GM18873 (cell line): ENCODE measurements around the gene CCNDBP1.
"Not testable (repeated sequence)": the region's sequence is repeated elsewhere in the genome, so short reads cannot be mapped to it uniquely, and the experiment has no call there.

ENCODE experiments used
- ATAC-seq: cut with Tn5 transposase; IDR thresholded peaks from one replicate; pipeline ENCODE4 v1.9.1; 2021; ENCODE audit warnings: mild to moderate bottlenecking, moderate library complexity, moderate number of reproducible peaks; ENCODE audit not compliant: unreplicated experiment, low FRiP score

Gene CCNDBP1, protein sequence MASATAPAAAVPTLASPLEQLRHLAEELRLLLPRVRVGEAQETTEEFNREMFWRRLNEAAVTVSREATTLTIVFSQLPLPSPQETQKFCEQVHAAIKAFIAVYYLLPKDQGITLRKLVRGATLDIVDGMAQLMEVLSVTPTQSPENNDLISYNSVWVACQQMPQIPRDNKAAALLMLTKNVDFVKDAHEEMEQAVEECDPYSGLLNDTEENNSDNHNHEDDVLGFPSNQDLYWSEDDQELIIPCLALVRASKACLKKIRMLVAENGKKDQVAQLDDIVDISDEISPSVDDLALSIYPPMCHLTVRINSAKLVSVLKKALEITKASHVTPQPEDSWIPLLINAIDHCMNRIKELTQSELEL

DNA sequence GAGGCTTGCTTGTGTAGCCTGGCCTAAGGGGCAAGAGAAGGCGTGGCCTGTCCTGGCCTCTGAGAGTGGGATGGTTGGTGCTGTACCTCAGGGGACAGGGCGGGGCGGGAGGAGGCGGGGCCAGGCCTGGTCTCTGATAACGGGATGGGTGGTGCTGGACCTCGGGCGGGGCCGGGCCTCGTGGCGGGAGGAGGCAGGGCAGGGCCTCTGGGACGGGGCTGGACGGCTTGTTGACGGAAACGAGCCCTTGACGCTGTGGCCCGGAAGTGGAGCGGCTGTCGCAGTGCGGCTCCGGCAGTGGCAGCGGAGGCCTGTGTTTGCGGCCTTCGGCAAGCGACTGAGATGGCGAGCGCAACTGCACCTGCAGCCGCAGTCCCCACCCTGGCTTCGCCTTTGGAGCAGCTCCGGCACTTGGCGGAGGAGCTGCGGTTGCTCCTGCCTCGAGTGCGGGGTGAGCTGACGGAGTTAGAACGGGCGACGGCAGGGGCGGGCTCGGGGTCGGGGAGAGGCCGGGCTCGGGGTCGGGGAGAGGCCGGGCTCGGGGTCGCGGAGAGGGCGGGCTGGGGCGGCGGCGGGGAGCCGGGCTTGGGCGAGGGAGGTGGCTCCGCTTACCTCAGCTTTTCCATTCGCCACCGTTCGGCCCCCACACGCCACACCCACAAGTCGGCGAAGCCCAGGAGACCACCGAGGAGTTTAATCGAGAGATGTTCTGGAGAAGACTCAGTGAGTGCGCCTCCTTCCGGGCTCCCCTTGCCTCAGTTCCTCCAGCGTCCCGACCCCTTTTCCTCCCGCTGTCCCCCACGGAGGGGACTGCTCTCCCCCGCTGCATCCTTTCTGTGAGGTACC, at the start of gene CCNDBP1:
Gene CCNDBP1 (plus strand): TSS at position 247 of the 846 bp plus-strand sequence. CDS start 96 bp downstream, at position 343.
- ATAC-seq = peak; percentile 78

DNA sequence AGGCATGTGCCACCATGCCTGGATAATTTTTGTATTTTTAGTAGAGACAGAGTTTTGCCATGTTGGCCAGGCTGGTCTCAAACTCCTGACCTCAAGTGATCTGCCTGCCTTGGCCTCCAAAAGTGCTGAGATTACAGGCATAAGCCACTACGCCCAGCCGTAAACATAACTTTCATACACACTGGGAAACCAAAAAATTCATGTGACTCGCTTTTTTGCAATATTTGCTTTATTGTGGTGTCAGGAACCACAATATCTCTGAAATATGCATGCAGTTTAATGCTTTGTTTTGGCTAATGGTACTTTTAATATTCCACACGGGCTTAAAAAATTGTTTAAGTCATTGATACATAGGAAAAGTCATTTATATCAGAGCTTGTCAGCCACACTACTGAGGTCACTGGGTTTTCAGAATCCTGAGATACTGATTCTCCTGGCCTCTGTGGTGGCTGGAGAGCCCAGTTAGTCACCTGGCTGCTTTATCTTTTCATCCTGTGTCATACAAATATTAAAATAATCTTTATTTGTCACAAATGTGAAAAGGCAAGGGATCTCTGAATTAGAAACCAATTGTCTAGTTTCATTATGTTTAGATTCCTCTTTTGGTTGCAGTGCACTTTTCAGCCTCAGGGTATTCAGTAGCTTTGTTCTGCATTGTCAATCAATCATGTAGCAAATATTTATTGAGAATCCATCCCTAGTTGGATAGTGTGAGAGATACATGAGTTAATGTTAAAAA, 41.8 kb upstream of the CCNDBP1 start:
- ATAC-seq = no peak

DNA sequence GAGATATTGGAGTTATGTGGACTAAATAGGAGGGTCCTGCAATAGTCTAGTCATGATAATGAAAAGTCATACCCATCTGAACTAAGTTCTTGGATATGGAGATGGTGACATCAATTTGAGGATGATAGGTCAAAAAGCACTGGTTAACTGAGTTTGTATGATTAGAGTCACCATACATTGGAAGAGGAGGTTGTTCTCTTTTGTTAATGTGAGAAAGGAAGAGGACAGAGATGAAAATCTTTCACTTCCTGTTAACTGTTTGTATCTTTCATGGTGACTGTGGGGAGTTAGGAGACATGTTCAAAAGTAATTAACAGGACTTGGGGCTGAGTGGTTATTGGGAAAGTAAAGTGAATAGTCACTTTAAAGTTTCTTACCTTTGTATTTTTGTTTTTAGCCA, 40.7 kb upstream of the CCNDBP1 start:
- no peak for ATAC-seq

DNA sequence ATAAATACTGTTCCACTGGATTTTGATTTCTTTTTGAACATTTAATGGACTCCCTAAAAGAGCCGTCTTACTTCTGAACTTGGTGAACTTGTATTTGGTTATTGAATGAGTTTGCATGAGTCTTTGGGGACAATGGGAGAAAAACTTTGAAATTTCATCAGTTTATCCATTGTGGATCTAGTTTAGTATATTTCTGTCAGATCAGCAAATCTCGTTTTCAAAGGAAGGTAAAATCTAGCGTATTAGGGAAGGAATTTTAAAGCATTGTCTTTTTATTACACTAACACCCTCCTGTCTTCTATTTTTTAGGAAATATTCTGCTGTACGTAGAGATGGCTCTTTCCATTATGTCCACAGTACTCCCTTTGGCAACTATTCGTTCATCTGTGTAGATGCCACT, 39.0 kb upstream of the CCNDBP1 start:
- no peak for ATAC-seq

DNA sequence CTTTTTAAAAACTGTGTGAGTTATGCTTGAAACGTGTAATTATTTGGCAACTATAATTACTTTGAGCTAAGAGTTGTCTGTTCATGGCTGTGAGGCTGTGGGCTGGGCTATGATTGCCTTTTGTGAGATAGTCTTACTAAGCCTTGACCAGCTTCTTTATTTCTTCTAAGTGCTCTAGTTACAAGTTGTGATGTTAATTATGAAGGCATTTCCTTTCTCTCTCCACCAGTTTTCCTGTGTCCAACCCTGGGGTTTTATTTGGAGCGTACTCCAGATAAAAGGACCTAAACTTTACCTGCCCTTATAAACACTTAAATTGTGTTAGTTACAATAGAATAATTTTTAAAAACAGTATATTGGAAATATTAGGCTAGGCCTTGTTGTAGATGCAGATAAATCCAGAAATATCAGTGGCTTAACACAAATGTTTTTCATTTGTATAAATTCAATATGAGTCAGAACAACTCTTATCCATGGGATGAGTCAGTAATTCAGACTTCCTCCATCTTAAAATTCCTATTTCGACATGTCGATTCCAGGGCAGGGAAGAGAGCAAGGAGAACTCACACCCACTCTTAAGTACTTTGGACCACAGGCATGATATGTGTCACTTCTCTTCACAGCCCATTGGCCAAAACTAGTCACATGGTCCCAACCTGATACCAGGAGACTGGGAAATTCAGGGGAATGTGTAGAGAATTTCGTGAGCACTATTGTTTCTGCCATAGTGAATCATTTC, 34.8 kb upstream of the CCNDBP1 start:
- no peak for ATAC-seq

DNA sequence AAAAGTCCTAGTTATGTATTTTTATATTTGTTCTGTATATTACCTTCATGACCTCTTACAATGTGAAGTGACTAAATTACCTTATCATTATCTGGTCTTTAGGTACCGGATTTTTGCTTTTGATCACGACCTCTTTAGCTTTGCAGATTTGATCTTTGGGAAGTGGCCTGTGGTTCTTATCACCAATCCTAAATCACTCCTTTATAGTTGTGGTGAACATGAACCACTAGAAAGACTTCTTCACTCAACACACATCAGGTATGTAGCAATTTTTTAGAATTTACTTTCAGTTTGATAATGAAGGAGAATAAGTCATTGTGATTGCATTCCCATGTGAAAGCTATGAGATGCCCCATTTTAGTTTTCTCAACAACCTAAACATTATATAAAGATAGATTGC, 33.5 kb upstream of the CCNDBP1 start:
- ATAC-seq = no peak

DNA sequence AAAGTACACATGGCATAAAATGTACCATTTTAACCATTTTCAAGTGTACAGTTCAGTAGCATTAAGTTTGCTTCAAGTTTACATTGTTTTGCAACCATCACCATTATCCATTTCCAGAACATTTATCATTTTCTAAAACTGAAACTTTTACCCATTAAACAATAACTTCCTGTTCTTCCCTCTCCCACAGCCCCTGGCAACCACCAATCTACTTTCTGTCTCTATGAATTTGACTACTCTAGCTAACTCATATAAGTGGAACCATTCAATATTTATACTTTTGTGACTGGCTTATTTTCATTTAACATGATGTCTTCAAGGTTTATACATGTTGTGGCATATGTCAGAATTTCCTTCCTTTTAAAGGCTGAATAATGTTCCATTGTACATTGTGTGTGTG, 31.9 kb upstream of the CCNDBP1 start:
- ATAC-seq = no peak

DNA sequence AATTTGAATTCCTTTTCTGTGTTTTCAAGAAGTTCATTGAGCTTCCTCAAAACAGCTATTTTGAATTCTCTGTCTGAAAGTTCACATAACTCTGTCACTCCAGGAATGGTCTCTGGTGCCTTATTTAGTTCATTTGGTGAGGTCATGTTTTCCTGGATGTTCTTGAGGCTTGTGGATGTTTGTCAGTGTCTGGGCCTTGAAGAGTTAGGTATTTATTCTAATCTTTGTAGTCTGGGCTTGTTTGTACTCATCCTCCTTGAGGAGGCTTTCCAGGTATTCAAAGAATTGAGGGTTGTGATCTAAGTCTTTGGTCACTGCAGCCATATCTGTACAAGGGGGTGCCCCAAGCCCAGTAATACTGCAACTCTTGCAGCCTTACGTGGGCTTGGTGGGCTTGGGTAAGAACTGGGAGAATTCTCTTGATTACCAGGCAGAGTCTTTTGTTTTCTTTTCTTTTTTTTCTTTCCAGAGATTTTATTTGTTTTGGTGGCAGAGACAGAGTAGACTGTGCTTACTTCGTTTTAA, 19.3 kb upstream of the CCNDBP1 start:
- ATAC-seq = no peak

DNA sequence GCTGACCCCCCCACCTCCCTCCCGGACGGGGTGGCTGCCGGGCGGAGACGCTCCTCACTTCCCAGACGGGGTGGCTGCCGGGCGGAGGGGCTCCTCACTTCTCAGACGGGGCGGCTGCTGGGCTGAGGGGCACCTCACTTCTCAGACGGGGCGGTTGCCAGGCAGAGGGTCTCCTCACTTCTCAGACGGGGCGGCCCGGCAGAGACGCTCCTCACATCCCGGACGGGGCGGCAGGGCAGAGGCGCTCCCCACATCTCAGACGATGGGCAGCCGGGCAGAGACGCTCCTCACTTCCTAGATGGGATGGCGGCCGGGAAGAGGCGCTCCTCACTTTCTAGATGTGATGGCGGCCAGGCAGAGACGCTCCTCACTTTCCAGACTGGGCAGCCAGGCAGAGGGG, 17.9 kb upstream of the CCNDBP1 start:
- ATAC-seq = not testable (repeated sequence)

DNA sequence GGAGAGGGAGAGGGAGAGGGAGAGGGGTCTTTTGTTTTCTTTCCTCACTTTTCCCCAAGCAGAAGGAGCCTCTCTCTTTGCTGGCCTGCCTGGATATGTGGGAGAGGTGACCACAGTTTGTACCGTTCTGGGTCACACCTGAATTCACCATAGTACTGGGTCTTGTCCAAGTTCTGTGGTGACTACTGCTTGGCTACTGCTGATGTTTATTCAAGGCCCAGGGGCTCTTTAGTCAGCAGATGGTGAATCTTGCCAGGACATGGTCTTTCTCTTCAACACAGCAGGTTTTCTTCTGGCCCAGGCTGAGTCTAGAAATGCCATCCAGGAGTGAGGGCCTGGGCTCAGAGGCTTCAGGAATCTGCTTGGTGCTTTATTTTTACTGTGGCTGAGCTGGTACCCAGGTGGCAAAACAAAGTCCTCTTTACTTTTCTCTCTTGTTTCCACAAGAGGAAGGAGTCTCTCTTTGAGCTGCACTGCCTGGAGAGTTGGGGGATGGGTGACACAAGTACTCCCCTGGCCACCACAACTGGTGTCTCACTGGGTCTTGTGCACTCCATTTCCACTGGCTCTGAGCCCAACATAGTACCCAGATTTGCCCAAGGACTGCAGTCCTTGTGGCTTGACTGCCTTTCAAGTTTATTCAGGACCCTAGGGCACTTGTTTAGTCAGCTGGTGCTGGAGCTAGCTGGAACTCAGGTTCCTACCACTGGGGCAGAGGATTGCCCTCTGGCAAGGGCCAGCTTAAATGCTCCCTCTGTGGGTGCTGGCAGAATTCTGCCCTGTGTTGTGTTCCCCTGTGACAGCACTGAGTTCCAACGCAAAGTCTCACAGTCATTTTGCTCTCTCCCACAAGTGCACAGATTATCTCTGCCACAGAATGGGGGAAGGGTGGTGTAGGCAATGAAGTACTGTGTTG, 16.8 kb upstream of the CCNDBP1 start:
- no peak for ATAC-seq

DNA sequence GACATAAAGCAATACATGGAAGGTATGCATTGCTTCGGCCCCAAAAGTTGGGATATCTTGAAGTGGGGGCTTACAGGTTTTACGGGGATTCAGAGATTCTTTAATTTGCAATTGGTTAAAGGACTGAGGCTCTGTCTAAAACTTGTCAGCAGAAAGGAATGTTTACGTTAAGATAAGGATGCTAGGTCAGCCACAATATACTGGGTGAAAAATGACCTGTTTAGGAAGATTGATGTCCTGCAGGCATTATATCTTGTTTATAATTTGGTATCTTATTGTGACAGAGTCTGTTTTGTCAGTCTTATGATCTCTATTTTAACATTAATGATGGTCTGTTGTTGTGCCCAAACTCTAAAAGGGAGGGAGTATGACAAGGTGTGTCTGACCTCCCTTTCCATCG, 15.3 kb upstream of the CCNDBP1 start:
- ATAC-seq = no peak

DNA sequence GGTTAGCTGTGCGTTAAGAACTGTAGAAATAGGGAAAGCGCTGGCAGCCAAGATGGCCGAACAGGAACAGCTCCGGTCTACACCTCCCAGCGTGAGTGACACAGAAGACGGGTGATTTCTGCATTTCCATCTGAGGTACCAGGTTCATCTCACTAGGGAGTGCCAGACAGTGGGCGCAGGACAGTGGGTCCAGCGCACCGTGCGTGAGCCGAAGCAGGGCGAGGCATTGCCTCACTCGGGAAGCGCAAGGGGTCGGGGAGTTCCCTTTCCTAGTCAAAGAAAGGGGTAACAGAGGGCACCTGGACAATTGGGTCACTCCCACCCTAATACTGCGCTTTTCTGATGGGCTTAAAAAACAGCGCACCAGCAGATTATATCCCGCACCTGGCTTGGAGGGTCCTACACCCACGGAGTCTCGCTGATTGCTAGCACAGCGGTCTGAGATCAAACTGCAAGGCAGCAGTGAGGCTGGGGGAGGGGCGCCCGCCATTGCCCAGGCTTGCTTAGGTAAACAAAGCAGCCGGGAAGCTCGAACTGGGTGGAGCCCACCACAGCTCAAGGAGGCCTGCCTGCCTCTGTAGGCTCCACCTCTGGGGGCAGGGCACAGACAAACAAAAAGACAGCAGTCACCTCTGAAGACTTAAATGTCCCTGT, 9.4 kb upstream of the CCNDBP1 start:
- not testable (repeated sequence) for ATAC-seq

DNA sequence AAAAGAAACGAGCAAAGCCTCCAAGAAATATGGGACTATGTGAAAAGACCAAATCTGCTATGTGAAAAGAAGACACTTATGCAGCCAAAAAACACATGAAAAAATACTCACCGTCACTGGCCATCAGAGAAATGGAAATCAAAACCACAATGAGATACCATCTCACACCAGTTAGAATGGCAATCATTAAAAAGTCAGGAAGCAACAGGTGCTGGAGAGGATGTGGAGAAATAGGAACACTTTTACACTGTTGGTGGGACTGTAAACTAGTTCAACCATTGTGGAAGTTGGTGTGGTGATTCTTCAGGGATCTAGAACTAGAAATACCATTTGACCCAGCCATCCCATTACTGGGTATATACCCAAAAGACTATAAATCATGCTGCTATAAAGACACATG, 8.1 kb upstream of the CCNDBP1 start:
- ATAC-seq = not testable (repeated sequence)

DNA sequence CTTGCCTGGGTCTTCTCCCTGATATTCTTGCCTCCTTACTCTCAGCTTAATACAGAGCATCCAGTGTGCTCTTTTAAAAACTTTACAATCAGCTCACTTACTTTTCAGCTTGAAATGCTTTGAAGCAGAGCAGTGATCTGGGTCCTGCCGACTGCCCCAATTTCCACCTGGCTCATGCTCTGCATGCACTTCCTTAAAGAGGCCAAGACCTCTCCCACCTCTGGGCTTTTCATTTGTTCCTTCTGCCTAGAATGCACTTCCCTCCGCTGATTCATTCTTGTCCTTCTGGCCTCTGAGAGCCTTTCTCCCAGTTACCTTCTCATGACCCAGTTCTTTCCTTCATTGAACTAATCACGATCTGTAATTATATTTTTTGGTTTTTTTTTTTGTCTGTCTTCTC, 1.9 kb upstream of the CCNDBP1 start:
- no peak for ATAC-seq

DNA sequence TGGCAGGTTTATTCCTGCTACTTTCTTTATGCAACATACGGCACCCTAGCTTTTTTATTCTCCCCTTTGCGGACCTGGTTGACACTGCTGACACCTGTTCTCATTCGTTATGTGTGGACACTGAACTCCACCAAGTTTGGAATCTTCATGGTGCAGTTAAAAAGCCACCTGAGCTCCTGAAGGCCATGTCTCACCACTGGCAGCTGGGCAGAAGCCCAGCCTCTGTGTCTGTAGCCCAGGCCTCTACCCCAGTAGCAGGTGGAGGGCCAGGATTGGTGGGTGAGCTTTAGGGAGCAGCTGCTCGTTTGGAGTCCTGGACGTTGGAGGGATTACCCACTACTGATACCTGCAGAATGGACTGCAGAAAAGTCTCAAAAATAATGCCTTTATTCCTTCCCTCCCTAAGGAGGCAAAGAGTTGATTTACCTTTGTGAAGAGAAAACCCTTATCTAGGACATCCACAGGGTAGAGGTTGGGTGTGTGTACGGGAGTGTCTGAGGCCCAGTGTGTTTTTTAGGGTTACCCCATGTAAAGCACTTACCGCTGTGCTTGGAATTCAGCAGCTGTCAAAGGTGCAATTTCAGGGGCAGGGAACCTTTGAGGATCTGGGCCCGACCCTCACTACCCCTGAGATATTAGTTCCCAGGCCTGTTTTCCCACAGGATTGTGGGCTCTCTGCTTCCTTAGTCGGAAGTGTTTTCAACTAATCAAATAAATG, 637 bp upstream of the CCNDBP1 start:
- peak; percentile 7 for ATAC-seq

DNA sequence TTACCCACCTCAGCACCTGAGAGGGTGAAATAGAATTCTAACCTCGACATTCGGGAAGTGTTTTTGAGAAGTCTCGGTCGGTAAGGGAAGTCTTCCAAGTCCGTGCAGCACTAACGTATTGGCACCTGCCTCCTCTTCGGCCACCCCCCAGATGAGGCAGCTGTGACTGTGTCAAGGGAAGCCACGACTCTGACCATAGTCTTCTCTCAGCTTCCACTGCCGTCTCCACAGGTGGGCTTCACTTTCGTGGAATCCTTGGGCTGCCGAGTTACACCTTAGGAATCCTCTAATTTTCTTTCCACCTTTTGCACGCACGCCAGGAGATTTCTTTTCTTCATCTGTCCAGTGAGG, 775 bp downstream of the CCNDBP1 start:
- no peak for ATAC-seq

DNA sequence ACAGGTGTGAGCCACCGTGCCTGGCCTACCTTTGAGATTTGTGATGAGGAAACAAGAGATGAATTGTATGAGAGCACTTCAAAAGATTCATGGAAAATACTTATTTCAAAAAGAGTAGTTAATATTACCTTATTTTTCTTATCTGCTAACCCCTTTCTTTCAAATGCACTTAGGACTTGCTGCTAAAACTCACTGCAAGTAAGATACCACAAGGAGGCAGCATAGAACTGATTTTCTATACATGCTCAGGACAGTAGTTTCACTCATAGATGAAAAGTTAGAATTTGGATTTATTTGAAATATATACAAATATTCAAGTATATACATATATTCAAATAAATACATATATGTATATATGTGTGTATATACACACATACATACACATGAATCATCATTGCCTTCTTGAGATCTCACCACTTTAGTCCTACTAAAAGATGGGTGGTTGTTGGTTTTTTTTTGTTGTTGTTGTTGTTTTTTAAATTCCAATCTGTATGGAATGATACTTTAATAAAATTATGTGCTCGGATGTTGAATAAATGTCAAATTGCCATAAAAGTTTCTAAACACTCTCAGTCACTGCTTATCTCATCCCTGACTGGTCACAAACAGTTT, 2.4 kb downstream of the CCNDBP1 start:
- ATAC-seq = no peak

DNA sequence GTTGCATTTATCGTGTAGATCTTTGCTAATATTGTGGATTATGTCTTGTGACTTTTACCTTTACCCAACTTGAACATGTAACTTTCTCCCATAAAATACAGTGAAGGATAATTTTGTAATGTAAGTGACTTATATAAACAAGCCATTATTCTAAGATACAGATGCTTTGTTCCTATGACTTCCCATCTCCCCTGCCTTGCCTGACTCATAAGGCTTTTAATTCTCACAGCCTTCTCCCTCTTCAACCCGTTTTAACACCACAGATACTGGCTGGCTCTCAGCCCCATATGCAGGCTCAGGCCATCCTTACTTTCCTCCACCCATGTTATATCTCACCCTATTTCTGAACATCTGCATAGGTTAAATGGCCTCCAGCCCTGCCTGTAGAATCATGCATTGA, 4.1 kb downstream of the CCNDBP1 start:
- ATAC-seq = no peak
